ENCODE data around the gene IMPDH1. TPM values are rescaled to one million over a fixed set of nuclear protein-coding genes. Genes with fewer than 3 reads are reported as not detected.

The IMPDH1 gene
- total RNA-seq, 1 donor from 2014 or later: 91.7 TPM

GRCh38 chr7:128407751-128408708, 1.8 kb downstream of the IMPDH1 start:
- no peak overlapping the region for H3K27ac Mint-ChIP-seq
- intact Hi-C loops (cut with micrococcal nuclease): loop anchor here (2.0 to 5.0 kb wide), 5 partner anchors 69 to 1016 kb away; partner anchors contain the start of genes ATP6V1F, METTL2B, SND1 and ZNF800

GRCh38 chr7:128407233-128407589, 2.6 kb downstream of the IMPDH1 start:
- no peak for DNase-seq (ENCODE audit: low spot score)
- H3K4me3 Mint-ChIP-seq: peak overlapping the region; percentile 41
- H3K27me3 Mint-ChIP-seq (ENCODE audit: insufficient read depth): peaks cover 10% of the 10 kb centered on the region
- H3K9me3 Mint-ChIP-seq: no peaks in the 10 kb centered on the region
- H3K4me1 Mint-ChIP-seq (ENCODE audit: low read depth): peaks cover 58% of the 10 kb centered on the region
- peaks cover 8% of the 10 kb centered on the region for H3K36me3 Mint-ChIP-seq (ENCODE audit: low read depth)
- no peak overlapping the region for H3K27ac Mint-ChIP-seq
- intact Hi-C loops (cut with micrococcal nuclease): loop anchor here (5.0 kb wide), 4 partner anchors 70 to 1015 kb away; partner anchors contain the start of genes METTL2B, SND1 and ZNF800

More at GRCh38 chr7:128407751-128408708, 1.8 kb downstream of the IMPDH1 start:
- Mint-ChIP-seq H3K4me1 (ENCODE audit: low read depth) (peaks cover 51% of the 10 kb centered on the region), H3K9me3 (no peaks in the 10 kb centered on the region), H3K4me3 (peak overlapping the region; percentile 88), H3K27me3 (ENCODE audit: insufficient read depth) (peaks cover 14% of the 10 kb centered on the region), H3K36me3 (ENCODE audit: low read depth) (peaks cover 3% of the 10 kb centered on the region)
- DNase-seq (ENCODE audit: low spot score): no peak

GRCh38 chr7:128406314-128407232, 3.2 kb downstream of the IMPDH1 start:
- Mint-ChIP-seq H3K4me1 (ENCODE audit: low read depth) (peaks cover 58% of the 10 kb centered on the region), H3K27me3 (ENCODE audit: insufficient read depth) (peaks cover 4% of the 10 kb centered on the region), H3K36me3 (ENCODE audit: low read depth) (peaks cover 8% of the 10 kb centered on the region), H3K9me3 (no peaks in the 10 kb centered on the region), H3K27ac (peak overlapping the region; percentile 82), H3K4me3 (peak overlapping the region; percentile 84)
- intact Hi-C loops (cut with micrococcal nuclease): loop anchor here (5.0 kb wide), 4 partner anchors 71 to 1014 kb away; partner anchors contain the start of genes METTL2B, SND1 and ZNF800
- no peak for DNase-seq (ENCODE audit: low spot score)

GRCh38 chr7:128405471-128406313, 4.1 kb downstream of the IMPDH1 start:
- Mint-ChIP-seq H3K4me3 (peak overlapping the region; percentile 87), H3K4me1 (ENCODE audit: low read depth) (peaks cover 58% of the 10 kb centered on the region), H3K27ac (peak overlapping the region; percentile 90), H3K27me3 (ENCODE audit: insufficient read depth) (peaks cover 4% of the 10 kb centered on the region), H3K36me3 (ENCODE audit: low read depth) (peaks cover 14% of the 10 kb centered on the region), H3K9me3 (no peaks in the 10 kb centered on the region)
- intact Hi-C loops (cut with micrococcal nuclease): loop anchor here (2.0 to 5.0 kb wide), 5 partner anchors 53 to 1013 kb away; partner anchors contain the start of genes METTL2B, SND1 and ZNF800
- peak; percentile 39 for DNase-seq (ENCODE audit: low spot score)

GRCh38 chr7:128404886-128405470, 4.8 kb downstream of the IMPDH1 start:
- peaks cover 22% of the 10 kb centered on the region for H3K36me3 Mint-ChIP-seq (ENCODE audit: low read depth)
- peak overlapping the region; percentile 87 for H3K4me3 Mint-ChIP-seq
- H3K9me3 Mint-ChIP-seq: no peaks in the 10 kb centered on the region
- peak overlapping the region; percentile 90 for H3K27ac Mint-ChIP-seq
- DNase-seq (ENCODE audit: low spot score): no peak
- intact Hi-C loops (cut with micrococcal nuclease): loop anchor here (2.0 to 5.0 kb wide), 5 partner anchors 54 to 1013 kb away; partner anchors contain the start of genes METTL2B, SND1 and ZNF800
- H3K4me1 Mint-ChIP-seq (ENCODE audit: low read depth): peaks cover 53% of the 10 kb centered on the region
- H3K27me3 Mint-ChIP-seq (ENCODE audit: insufficient read depth): no peaks in the 10 kb centered on the region

- Mint-ChIP-seq H3K27me3 (ENCODE audit: insufficient read depth) (no peaks in the 10 kb centered on the region), H3K4me3 (peak overlapping the region; percentile 87), H3K9me3 (no peaks in the 10 kb centered on the region), H3K36me3 (ENCODE audit: low read depth) (peaks cover 22% of the 10 kb centered on the region), H3K4me1 (ENCODE audit: low read depth) (peaks cover 52% of the 10 kb centered on the region), H3K27ac (peak overlapping the region; percentile 64)
- no peak for DNase-seq (ENCODE audit: low spot score)
- intact Hi-C loops (cut with micrococcal nuclease): loop anchor here (2.0 kb wide), 1 partner anchor 55 kb away; no protein-coding TSS in a partner anchor
Observed at GRCh38 chr7:128404143-128404681, 5.6 kb downstream of the IMPDH1 start.

GRCh38 chr7:128403676-128404075, 6.1 kb downstream of the IMPDH1 start:
- H3K36me3 Mint-ChIP-seq (ENCODE audit: low read depth): peaks cover 22% of the 10 kb centered on the region
- no peak overlapping the region for H3K27ac Mint-ChIP-seq
- DNase-seq (ENCODE audit: low spot score): no peak
- intact Hi-C loops (cut with micrococcal nuclease): loop anchor here (2.0 kb wide), 1 partner anchor 55 kb away; no protein-coding TSS in a partner anchor
- peak overlapping the region; percentile 87 for H3K4me3 Mint-ChIP-seq
- peaks cover 46% of the 10 kb centered on the region for H3K4me1 Mint-ChIP-seq (ENCODE audit: low read depth)
- no peaks in the 10 kb centered on the region for H3K27me3 Mint-ChIP-seq (ENCODE audit: insufficient read depth)
- no peaks in the 10 kb centered on the region for H3K9me3 Mint-ChIP-seq

- no peak overlapping the region for H3K27ac Mint-ChIP-seq
- peaks cover 35% of the 10 kb centered on the region for H3K4me1 Mint-ChIP-seq (ENCODE audit: low read depth)
Observed at GRCh38 chr7:128402356-128402755, 7.4 kb downstream of the IMPDH1 start.

GRCh38 chr7:128400566-128400965, 9.2 kb downstream of the IMPDH1 start:
- Mint-ChIP-seq H3K4me1 (ENCODE audit: low read depth) (peaks cover 27% of the 10 kb centered on the region), H3K9me3 (no peaks in the 10 kb centered on the region), H3K27me3 (ENCODE audit: insufficient read depth) (no peaks in the 10 kb centered on the region), H3K36me3 (ENCODE audit: low read depth) (peaks cover 39% of the 10 kb centered on the region), H3K4me3 (no peak overlapping the region), H3K27ac (no peak overlapping the region)
- intact Hi-C loops (cut with micrococcal nuclease): no loop called here
- no peak for DNase-seq (ENCODE audit: low spot score)

More at GRCh38 chr7:128402356-128402755, 7.4 kb downstream of the IMPDH1 start:
- no peak for DNase-seq (ENCODE audit: low spot score)
- Mint-ChIP-seq H3K9me3 (no peaks in the 10 kb centered on the region), H3K4me3 (no peak overlapping the region), H3K27me3 (ENCODE audit: insufficient read depth) (no peaks in the 10 kb centered on the region), H3K36me3 (ENCODE audit: low read depth) (peaks cover 29% of the 10 kb centered on the region)
- intact Hi-C loops (cut with micrococcal nuclease): no loop called here

GRCh38 chr7:128399991-128400390, 9.8 kb downstream of the IMPDH1 start:
- no peaks in the 10 kb centered on the region for H3K27me3 Mint-ChIP-seq (ENCODE audit: insufficient read depth)
- DNase-seq (ENCODE audit: low spot score): no peak
- H3K9me3 Mint-ChIP-seq: no peaks in the 10 kb centered on the region
- H3K27ac Mint-ChIP-seq: peak overlapping the region; percentile 18
- H3K36me3 Mint-ChIP-seq (ENCODE audit: low read depth): peaks cover 39% of the 10 kb centered on the region
- H3K4me1 Mint-ChIP-seq (ENCODE audit: low read depth): peaks cover 25% of the 10 kb centered on the region
- no peak overlapping the region for H3K4me3 Mint-ChIP-seq
- intact Hi-C loops (cut with micrococcal nuclease): no loop called here

GRCh38 chr7:128398841-128399135, 11.0 kb downstream of the IMPDH1 start:
- Mint-ChIP-seq H3K9me3 (no peaks in the 10 kb centered on the region), H3K27ac (no peak overlapping the region), H3K4me1 (ENCODE audit: low read depth) (peaks cover 13% of the 10 kb centered on the region), H3K27me3 (ENCODE audit: insufficient read depth) (no peaks in the 10 kb centered on the region), H3K4me3 (no peak overlapping the region), H3K36me3 (ENCODE audit: low read depth) (peaks cover 39% of the 10 kb centered on the region)
- DNase-seq (ENCODE audit: low spot score): no peak
- intact Hi-C loops (cut with micrococcal nuclease): loop anchor here (1.0 kb wide), 2 partner anchors 27 to 63 kb away; no protein-coding TSS in a partner anchor
